Stimulated activated memory B cell treated with anti-CD40 and anti-IgM and Interleukin-4, amounts not matched to agents 10 μg/mL and 1 μg/mL and 100 μg/mL, for 72 hours (primary cell): Measurements from ENCODE around the gene SKIC2.
"Not testable (repeated sequence)": the region's sequence is repeated elsewhere in the genome, so short reads cannot be mapped to it uniquely, and the experiment has no call there.

Experiments
- ATAC-seq: fragments of 150-1000 bp; cut with Tn5 transposase; 2 replicates; pipeline ENCODE4 v1.10.0; 2021
- H3K27ac Mint-ChIP-seq: one replicate; pipeline ENCODE4 v1.8.0; 2022; ENCODE audit warnings: mild to moderate bottlenecking, mixed read lengths
- H3K27me3 Mint-ChIP-seq: one replicate; pipeline ENCODE4 v1.8.0; 2022; ENCODE audit warnings: mixed read lengths
- H3K36me3 Mint-ChIP-seq: one replicate; pipeline ENCODE4 v1.8.0; 2022; ENCODE audit warnings: mixed read lengths
- H3K4me1 Mint-ChIP-seq: one replicate; pipeline ENCODE4 v1.8.0; 2022; ENCODE audit warnings: mixed read lengths
- H3K4me3 Mint-ChIP-seq: one replicate; pipeline ENCODE4 v1.8.0; 2022; ENCODE audit warnings: mild to moderate bottlenecking, moderate library complexity, mixed read lengths
- H3K9me3 Mint-ChIP-seq: one replicate; pipeline ENCODE4 v1.8.0; 2022; ENCODE audit warnings: mixed read lengths

Gene SKIC2

DNA sequence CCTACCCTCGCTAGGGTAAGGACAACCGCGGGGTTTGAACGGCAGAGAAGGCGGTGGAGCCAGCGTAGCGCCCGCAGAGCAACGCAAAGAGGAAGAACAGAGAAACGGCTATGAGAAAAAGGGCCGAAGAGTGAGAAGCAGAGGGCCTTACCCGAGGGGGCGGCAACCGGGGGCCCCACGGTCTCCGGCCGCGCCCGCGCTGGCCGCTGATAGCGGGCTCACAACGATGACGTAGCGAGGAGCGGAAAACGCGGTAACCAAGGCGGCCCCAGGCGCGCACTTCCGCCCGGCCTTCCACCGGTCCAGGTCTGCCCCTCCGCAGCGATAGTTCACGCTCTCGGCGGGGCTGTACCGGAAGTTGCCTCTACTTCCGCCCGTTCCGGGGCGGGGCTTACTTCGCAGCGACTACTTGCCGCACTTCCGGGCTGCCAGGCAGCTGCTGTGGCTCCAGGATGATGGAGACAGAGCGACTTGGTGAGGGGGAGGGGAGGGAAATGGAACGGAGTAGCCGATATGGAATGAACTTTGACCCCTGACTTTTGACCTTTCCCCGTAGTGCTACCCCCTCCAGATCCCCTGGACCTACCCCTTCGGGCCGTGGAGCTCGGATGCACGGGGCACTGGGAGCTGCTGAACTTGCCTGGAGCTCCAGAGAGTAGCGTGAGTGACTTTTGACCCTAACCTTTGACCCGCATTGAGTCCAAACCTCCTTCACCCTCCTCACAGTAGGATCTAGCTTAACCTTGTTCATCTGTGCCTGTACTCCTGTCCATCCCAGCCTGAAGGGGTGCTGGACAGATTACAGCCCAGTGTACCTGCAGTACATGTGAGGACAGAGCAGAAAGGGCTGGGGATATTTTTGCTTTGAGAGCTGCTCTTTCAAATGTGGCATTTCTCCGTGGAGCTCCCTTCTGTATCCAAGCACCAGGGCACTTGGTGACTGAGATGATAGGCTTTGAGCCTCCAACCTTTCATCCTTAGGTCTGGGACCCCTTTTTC lies at the start of gene SKIC2, which contains the start of gene NELFE:
TSS of gene SKIC2 (plus strand) at position 435 of the 999 bp plus-strand sequence. CDS start at position 453, 18 bp downstream.
TSS of gene NELFE (minus strand) at position 231 of the 999 bp plus-strand sequence. CDS start 525 bp downstream, outside the sequence.
- Mint-ChIP-seq H3K27me3 (no peaks in the 10 kb centered on the region), H3K4me3 (peak within 1 kb of the TSS; percentile 95), H3K4me1 (peaks cover 47% of the 10 kb centered on the region), H3K27ac (peak within 1 kb of the TSS; percentile 87), H3K9me3 (no peaks in the 10 kb centered on the region), H3K36me3 (peaks cover 59% of the 10 kb centered on the region)
- ATAC-seq, result peak; percentile 100

DNA sequence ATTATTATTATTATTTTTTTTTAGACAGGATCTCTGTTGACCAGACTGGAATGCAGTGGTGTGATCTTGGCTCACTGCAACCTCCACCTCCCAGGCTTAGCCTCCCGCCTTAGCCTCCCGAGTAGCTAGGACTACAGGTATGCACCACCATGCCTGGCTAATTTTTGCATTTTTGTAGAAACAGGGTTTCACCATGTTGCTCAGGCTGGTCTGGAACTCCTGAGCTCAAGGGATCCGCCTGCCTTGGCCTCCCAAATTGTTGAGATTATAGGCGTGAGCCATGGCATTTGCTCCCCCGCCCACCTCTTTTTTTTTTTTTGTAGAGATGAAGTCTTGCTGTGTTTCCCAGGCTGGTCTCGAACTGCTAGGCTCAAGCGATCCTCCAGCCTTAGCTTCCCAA lies 49.7 kb upstream of the SKIC2 start:
- not testable (repeated sequence) for H3K4me1 Mint-ChIP-seq

DNA sequence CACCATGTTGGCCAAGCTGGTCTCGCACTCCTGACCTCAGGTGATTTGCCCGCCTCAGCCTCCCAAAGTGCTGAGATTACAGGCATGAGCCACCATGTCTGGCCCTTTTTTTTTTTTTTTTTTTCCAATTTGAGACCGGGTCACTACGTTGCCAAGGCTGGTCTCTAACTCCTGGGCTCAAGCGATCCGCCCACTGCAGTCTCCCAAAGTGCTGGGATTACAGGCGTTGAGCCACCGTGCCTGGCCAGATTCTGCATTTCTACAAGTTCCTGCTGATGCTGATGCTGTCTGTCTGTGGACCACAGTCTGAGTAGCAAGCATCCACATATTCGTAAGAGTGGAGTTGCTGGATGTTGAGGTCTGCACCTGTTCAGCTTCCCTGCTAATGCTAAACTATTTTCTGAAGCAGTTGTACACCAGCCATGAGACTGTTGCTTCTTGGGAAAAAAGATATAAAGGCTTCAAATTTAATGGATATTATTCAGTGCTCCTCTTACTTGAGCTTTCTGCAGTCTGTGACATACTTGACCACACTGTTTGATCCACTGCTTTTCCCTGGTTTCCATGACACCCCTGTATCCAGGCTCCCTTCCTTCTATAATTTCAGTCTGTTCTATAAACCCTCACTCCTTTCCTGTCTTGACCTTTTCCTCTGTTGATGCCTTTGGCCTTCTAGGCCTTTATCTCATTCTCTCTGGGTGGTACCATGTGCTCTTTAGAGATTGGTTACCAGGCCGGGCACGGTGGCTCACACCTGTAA lies 47.0 kb upstream of the SKIC2 start:
- ATAC-seq, result no peak
- H3K4me1 Mint-ChIP-seq, result peaks cover 10% of the 10 kb centered on the region
- no peaks in the 10 kb centered on the region for H3K9me3 Mint-ChIP-seq
- no peaks in the 10 kb centered on the region for H3K36me3 Mint-ChIP-seq
- no peak overlapping the region for H3K27ac Mint-ChIP-seq
- H3K4me3 Mint-ChIP-seq, result no peak overlapping the region
- H3K27me3 Mint-ChIP-seq, result peaks cover 20% of the 10 kb centered on the region

More for the DNA sequence above, 49.7 kb upstream of the SKIC2 start:
- H3K36me3 Mint-ChIP-seq, H3K27ac Mint-ChIP-seq, H3K27me3 Mint-ChIP-seq, ATAC-seq, H3K4me3 Mint-ChIP-seq, H3K9me3 Mint-ChIP-seq: not testable (repeated sequence)

DNA sequence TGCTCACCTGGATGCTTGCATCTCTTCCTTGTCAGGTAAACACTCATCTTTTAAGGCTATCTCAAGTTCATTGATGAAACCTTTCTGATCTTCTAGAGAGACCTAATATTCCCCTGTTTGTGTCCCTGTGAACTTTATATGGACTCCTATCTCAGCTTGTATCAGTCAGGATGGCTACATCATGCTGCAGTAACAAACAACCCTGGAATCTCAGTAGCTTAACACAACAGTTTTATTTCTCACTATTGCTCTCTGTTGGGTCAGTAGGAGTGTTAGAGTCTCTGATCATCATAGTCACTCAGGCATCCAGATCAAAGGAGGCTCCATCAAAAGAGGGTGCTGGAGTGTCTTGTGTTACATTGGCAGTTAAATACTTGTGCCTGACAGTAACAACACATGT lies 43.6 kb upstream of the SKIC2 start:
- H3K4me1 Mint-ChIP-seq, result peaks cover under 1% of the 10 kb centered on the region
- no peaks in the 10 kb centered on the region for H3K36me3 Mint-ChIP-seq
- no peak for ATAC-seq
- H3K9me3 Mint-ChIP-seq, result no peaks in the 10 kb centered on the region
- peaks cover 20% of the 10 kb centered on the region for H3K27me3 Mint-ChIP-seq
- no peak overlapping the region for H3K4me3 Mint-ChIP-seq
- no peak overlapping the region for H3K27ac Mint-ChIP-seq

DNA sequence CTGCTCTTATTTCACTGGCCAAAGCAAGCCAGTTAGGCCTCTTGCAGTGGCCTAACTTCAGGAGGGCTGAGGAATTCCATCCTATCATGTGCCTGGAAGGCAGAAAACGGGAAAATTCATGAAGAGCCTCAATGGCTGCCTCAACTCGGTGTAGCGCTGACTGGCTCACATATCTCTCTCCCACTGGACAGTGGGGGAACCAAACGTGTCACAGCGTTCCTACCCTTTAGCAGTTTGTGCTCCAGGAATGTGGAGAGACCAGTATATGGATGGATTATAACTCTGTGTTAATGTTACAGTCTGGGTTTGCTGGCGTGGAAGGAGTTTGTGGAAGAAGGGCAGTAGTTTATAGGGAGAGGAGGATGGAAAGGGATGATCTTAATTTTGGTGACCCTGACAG lies 43.2 kb upstream of the SKIC2 start:
- Mint-ChIP-seq H3K9me3 (no peaks in the 10 kb centered on the region), H3K36me3 (no peaks in the 10 kb centered on the region), H3K27ac (no peak overlapping the region), H3K4me3 (no peak overlapping the region), H3K4me1 (no peaks in the 10 kb centered on the region), H3K27me3 (peaks cover 20% of the 10 kb centered on the region)
- ATAC-seq, result no peak

DNA sequence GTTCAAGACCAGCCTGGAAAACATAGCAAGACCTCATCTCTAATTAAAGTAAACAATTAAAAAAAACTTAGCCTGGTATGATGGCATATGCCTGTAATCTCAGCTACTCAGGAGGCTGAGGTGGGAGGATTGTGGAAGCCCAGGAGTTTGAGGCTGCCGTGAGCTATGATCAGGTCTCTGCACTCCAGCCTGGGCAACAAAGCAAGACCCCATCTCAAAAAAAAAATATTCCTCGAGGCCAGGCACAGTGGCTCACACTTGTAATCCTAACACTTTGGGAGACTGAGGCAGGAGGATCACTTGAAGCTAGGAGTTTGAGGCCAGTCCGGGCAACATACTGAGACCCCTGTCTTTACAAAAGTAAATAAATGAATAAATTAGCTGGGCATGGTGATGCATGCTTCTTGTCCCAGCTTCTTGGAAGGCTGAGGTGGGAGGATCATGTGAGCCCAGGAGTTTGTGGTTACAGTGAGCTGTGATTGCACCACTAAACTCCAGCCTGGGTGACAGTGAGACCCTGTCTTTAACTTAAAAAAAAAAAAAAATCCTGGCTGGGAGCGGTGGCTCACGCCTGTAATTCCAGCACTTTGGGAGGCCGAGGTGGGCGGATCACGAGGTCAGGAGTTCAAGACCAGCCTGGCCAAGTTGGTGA lies 40.8 kb upstream of the SKIC2 start:
- no peak for ATAC-seq
- H3K36me3 Mint-ChIP-seq, result no peaks in the 10 kb centered on the region
- peaks cover 10% of the 10 kb centered on the region for H3K27me3 Mint-ChIP-seq
- H3K27ac Mint-ChIP-seq, result no peak overlapping the region
- no peaks in the 10 kb centered on the region for H3K4me1 Mint-ChIP-seq
- H3K9me3 Mint-ChIP-seq, result no peaks in the 10 kb centered on the region
- no peak overlapping the region for H3K4me3 Mint-ChIP-seq

- ATAC-seq, result no peak
- no peak overlapping the region for H3K4me3 Mint-ChIP-seq
- no peak overlapping the region for H3K27ac Mint-ChIP-seq
- no peaks in the 10 kb centered on the region for H3K4me1 Mint-ChIP-seq
- peaks cover 10% of the 10 kb centered on the region for H3K27me3 Mint-ChIP-seq
- H3K36me3 Mint-ChIP-seq, result no peaks in the 10 kb centered on the region
- no peaks in the 10 kb centered on the region for H3K9me3 Mint-ChIP-seq
These were observed 39.2 kb upstream of the SKIC2 start for GRCh38 chr6:31919624-31920303.

DNA sequence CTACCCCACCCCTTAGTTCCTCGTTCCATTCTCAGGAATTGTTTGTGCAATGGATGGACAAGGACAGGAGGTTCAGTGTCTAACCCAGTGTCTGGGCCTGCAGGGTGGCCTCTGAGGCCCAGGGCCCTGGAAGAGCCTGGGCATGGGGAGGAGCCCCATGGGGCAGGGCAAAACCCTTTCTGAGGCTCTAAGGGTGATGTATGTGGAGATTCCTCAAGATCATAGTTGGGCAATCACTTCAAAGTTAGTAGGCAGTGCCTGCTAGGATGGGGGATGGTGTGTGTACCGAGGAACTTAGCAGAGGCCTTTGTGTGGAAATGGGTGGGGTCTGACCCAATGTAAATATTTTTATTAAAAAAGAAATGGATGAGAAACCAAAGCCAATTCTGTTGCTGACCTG lies 38.2 kb upstream of the SKIC2 start:
- H3K9me3 Mint-ChIP-seq, result no peaks in the 10 kb centered on the region
- peaks cover 5% of the 10 kb centered on the region for H3K27me3 Mint-ChIP-seq
- no peak overlapping the region for H3K4me3 Mint-ChIP-seq
- no peak for ATAC-seq
- no peak overlapping the region for H3K27ac Mint-ChIP-seq
- no peaks in the 10 kb centered on the region for H3K36me3 Mint-ChIP-seq
- H3K4me1 Mint-ChIP-seq, result no peaks in the 10 kb centered on the region

DNA sequence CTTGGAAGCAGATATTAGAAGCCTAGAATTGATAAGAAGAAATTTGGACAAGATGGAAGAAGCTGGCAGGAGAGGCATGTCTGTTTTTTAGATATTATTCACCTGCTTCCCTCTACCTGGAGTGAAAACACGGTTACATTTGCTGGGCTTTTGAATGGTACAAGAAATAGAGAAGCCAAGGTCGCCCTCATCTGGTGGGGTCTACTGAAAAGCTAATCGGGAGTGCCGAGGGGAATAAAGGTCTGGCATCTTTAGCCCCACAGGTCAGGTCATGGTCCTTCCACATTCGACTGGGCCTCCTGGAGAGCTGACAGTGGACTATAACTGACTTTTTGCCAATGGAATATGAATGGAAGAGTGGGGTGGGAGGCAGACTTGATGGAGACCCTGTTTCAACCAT lies 36.0 kb upstream of the SKIC2 start:
- ATAC-seq, result no peak
- Mint-ChIP-seq H3K4me1 (no peaks in the 10 kb centered on the region), H3K4me3 (no peak overlapping the region), H3K9me3 (no peaks in the 10 kb centered on the region), H3K36me3 (no peaks in the 10 kb centered on the region), H3K27me3 (no peaks in the 10 kb centered on the region), H3K27ac (no peak overlapping the region)

- Mint-ChIP-seq H3K4me3 (no peak within 1 kb of the TSS), H3K27me3 (no peaks in the 10 kb centered on the region), H3K9me3 (no peaks in the 10 kb centered on the region), H3K4me1 (no peaks in the 10 kb centered on the region), H3K27ac (no peak within 1 kb of the TSS), H3K36me3 (no peaks in the 10 kb centered on the region)
- no peak for ATAC-seq
These were observed 31.6 kb upstream of the SKIC2 start, which contains the start of gene C2 for GRCh38 chr6:31927242-31927862. TSS of gene C2 (plus strand) at chr6:31927717. CDS start at chr6:31927753, 36 bp downstream.

- Mint-ChIP-seq H3K4me3 (no peak overlapping the region), H3K27me3 (peaks cover 4% of the 10 kb centered on the region), H3K9me3 (no peaks in the 10 kb centered on the region), H3K4me1 (no peaks in the 10 kb centered on the region), H3K36me3 (no peaks in the 10 kb centered on the region), H3K27ac (no peak overlapping the region)
- no peak for ATAC-seq
These were observed 30.9 kb upstream of the SKIC2 start for GRCh38 chr6:31927863-31928671.

DNA sequence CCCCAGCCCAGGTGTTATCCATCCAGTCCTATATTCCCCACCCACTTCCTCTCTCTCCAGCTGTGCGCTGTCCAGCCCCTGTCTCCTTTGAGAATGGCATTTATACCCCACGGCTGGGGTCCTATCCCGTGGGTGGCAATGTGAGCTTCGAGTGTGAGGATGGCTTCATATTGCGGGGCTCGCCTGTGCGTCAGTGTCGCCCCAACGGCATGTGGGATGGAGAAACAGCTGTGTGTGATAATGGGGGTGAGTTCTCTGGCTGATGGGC lies 30.4 kb upstream of the SKIC2 start:
- peaks cover 9% of the 10 kb centered on the region for H3K27me3 Mint-ChIP-seq
- no peaks in the 10 kb centered on the region for H3K36me3 Mint-ChIP-seq
- H3K27ac Mint-ChIP-seq, result no peak overlapping the region
- ATAC-seq, result no peak
- no peaks in the 10 kb centered on the region for H3K9me3 Mint-ChIP-seq
- no peak overlapping the region for H3K4me3 Mint-ChIP-seq
- H3K4me1 Mint-ChIP-seq, result no peaks in the 10 kb centered on the region

- no peak overlapping the region for H3K27ac Mint-ChIP-seq
These were observed 28.0 kb upstream of the SKIC2 start for GRCh38 chr6:31930962-31931361.

DNA sequence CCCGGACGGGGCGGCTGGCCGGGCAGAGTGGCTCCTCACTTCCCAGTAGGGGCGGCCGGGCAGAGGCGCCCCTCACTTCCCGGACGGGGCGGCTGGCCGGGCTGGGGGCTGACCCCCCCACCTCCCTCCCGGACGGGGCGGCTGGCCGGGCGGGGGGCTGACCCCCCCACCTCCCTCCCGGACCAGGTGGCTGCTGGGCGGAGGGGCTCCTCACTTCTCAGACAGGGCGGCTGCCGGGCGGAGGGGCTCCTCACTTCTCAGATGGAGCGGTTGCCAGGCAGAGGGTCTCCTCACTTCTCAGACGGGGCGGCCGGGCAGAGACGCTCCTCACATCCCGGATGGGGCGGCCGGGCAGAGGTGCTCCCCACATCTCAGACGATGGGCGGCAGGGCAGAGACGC lies 26.8 kb upstream of the SKIC2 start:
- H3K36me3 Mint-ChIP-seq, H3K4me3 Mint-ChIP-seq, H3K27ac Mint-ChIP-seq, ATAC-seq, H3K4me1 Mint-ChIP-seq, H3K9me3 Mint-ChIP-seq: not testable (repeated sequence)
- peaks cover 15% of the 10 kb centered on the region for H3K27me3 Mint-ChIP-seq

More at GRCh38 chr6:31930962-31931361, 28.0 kb upstream of the SKIC2 start:
- ATAC-seq, result no peak
- peaks cover 15% of the 10 kb centered on the region for H3K27me3 Mint-ChIP-seq
- H3K9me3 Mint-ChIP-seq, result no peaks in the 10 kb centered on the region
- no peaks in the 10 kb centered on the region for H3K4me1 Mint-ChIP-seq
- H3K4me3 Mint-ChIP-seq, result no peak overlapping the region
- no peaks in the 10 kb centered on the region for H3K36me3 Mint-ChIP-seq
